Colonic mucosa (tissue), 4 donors: ENCODE data around the gene PLEKHM3. TPM values are rescaled to one million over a fixed set of nuclear protein-coding genes. Genes with fewer than 3 reads are reported as not detected.

Experiments
- DNase-seq: peaks from one replicate; pipeline ENCODE4 v3.0.0-alpha.2; 2020
- H3K27ac ChIP-seq: fragments of 200-600 bp; one replicate; pipeline ENCODE4 v1.8.0; 2021
- H3K27me3 ChIP-seq: fragments of 200-600 bp; one replicate; pipeline ENCODE4 v1.8.0; 2021
- H3K36me3 ChIP-seq: fragments of 200-600 bp; one replicate; pipeline ENCODE4 v1.8.0; 2021
- H3K4me1 ChIP-seq: fragments of 200-600 bp; one replicate; pipeline ENCODE4 v1.8.0; 2021; ENCODE audit warnings: mild to moderate bottlenecking
- H3K4me3 ChIP-seq: fragments of 200-600 bp; one replicate; pipeline ENCODE4 v1.8.0; 2021
- H3K9ac ChIP-seq, 2 donors: one replicate each; pipeline ENCODE4 v1.7.0; 2013; ENCODE audit warnings: control low read depth in 2 of 2, low read depth in 2 of 2, low read length in 2 of 2
- H3K9me3 ChIP-seq: fragments of 200-600 bp; one replicate; pipeline ENCODE4 v1.8.0; 2021
- intact Hi-C: fragments of 100-400 bp; cut with DNase I; formaldehyde crosslinking; loops from one replicate; pipeline ENCODE4 v1.14.1; 2022
- total RNA-seq, 2 donors: library from RNA; stranded (reverse); fragmentation: NEBNext Ultra II Directional in 1 of 2; extraction: Animal tissue kit (Norgen Biotek cat#: 25700) in 1 of 2; gene quantifications; one replicate each; pipeline ENCODE4 v1.2.1, GENCODE V29; 2021
- TF ChIP-seq, protein P1 (sequence below): fragments of 200-600 bp; IDR thresholded peaks from one replicate; pipeline ENCODE4 v1.8.0; 2022; ENCODE audit warnings: antibody characterized with exemption, mild to moderate bottlenecking
- donor health status: healthy.
- donor health status: DM: no; HTN: no; CAD: no.
- donor health status: DM: no; HTN: no; CAD: no.

Gene PLEKHM3
- total RNA-seq, 2 donors from 2014 or later = 5.7 to 8.3 TPM

GRCh38 chr2:207865210-207865609 is 160.1 kb downstream of the PLEKHM3 start:
- Histone ChIP-seq H3K27me3 (no peaks in the 10 kb centered on the region), H3K36me3 (no peaks in the 10 kb centered on the region), H3K9ac (no peak overlapping the region), H3K27ac (no peak overlapping the region), H3K9me3 (no peaks in the 10 kb centered on the region), H3K4me3 (no peak overlapping the region), H3K4me1 (no peaks in the 10 kb centered on the region)
- DNase-seq = no peak
- TF ChIP-seq, protein P1, sequence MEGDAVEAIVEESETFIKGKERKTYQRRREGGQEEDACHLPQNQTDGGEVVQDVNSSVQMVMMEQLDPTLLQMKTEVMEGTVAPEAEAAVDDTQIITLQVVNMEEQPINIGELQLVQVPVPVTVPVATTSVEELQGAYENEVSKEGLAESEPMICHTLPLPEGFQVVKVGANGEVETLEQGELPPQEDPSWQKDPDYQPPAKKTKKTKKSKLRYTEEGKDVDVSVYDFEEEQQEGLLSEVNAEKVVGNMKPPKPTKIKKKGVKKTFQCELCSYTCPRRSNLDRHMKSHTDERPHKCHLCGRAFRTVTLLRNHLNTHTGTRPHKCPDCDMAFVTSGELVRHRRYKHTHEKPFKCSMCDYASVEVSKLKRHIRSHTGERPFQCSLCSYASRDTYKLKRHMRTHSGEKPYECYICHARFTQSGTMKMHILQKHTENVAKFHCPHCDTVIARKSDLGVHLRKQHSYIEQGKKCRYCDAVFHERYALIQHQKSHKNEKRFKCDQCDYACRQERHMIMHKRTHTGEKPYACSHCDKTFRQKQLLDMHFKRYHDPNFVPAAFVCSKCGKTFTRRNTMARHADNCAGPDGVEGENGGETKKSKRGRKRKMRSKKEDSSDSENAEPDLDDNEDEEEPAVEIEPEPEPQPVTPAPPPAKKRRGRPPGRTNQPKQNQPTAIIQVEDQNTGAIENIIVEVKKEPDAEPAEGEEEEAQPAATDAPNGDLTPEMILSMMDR = no peak
- intact Hi-C loops = no loop called here

- no peaks in the 10 kb centered on the region for H3K4me1 ChIP-seq
- intact Hi-C loops = no loop called here
These were observed 162.0 kb downstream of the PLEKHM3 start for GRCh38 chr2:207863345-207863744.

GRCh38 chr2:207861789-207862188 is 163.5 kb downstream of the PLEKHM3 start:
- no peaks in the 10 kb centered on the region for H3K9me3 ChIP-seq
- no peak overlapping the region for H3K27ac ChIP-seq
- no peak overlapping the region for H3K9ac ChIP-seq
- no peak overlapping the region for H3K4me3 ChIP-seq
- intact Hi-C loops = no loop called here
- H3K36me3 ChIP-seq = no peaks in the 10 kb centered on the region
- H3K4me1 ChIP-seq = no peaks in the 10 kb centered on the region
- DNase-seq = no peak
- no peaks in the 10 kb centered on the region for H3K27me3 ChIP-seq
- TF ChIP-seq, protein P1 = no peak

More at GRCh38 chr2:207863345-207863744, 162.0 kb downstream of the PLEKHM3 start:
- Histone ChIP-seq H3K9me3 (no peaks in the 10 kb centered on the region), H3K36me3 (no peaks in the 10 kb centered on the region), H3K9ac (no peak overlapping the region), H3K27ac (no peak overlapping the region), H3K27me3 (no peaks in the 10 kb centered on the region), H3K4me3 (no peak overlapping the region)
- TF ChIP-seq, protein P1 = no peak
- DNase-seq = no peak

- no peaks in the 10 kb centered on the region for H3K27me3 ChIP-seq
- H3K9me3 ChIP-seq = no peaks in the 10 kb centered on the region
- no peak overlapping the region for H3K9ac ChIP-seq
- no peak overlapping the region for H3K27ac ChIP-seq
- no peaks in the 10 kb centered on the region for H3K36me3 ChIP-seq
- no peak overlapping the region for H3K4me3 ChIP-seq
- no peak for DNase-seq
- intact Hi-C loops = no loop called here
- no peaks in the 10 kb centered on the region for H3K4me1 ChIP-seq
- TF ChIP-seq, protein P1 = no peak
These were observed 164.6 kb downstream of the PLEKHM3 start for GRCh38 chr2:207860685-207861084.

DNA sequence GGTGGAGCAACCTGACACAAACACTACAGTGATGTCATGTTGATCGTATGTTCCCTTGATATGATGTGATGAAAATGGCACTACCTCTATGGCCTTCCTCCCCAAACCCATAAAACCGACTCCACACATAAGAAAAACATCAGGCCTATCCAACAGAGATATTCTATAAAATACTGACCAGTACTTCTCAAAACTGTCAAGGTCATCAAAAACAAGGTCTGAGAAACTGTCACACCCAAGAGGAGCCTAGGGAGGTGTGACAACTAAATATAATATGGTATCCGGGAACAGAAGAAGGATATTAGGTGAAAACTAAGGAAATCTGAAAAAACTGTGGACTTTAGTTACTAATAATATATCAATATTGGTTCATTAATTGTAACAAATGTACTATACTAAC is 169.7 kb downstream of the PLEKHM3 start:
- intact Hi-C loops = no loop called here
- Histone ChIP-seq H3K4me3 (no peak overlapping the region), H3K27ac (no peak overlapping the region), H3K36me3 (no peaks in the 10 kb centered on the region), H3K27me3 (no peaks in the 10 kb centered on the region), H3K9me3 (no peaks in the 10 kb centered on the region), H3K4me1 (no peaks in the 10 kb centered on the region), H3K9ac (no peak overlapping the region)
- no peak for DNase-seq
- TF ChIP-seq, protein P1 = no peak
